Astrocyte of the spinal cord (primary cell): ENCODE results near the gene RAI14.

ENCODE experiments used
- DNase-seq: peaks from one replicate; pipeline ENCODE4 v3.0.0; 2011; ENCODE audit warnings: low read depth, low spot score
- H3K4me3 ChIP-seq: 2 replicates; pipeline ENCODE4 v1.5.1; 2011; ENCODE audit warnings: low read depth, mild to moderate bottlenecking, low read length, moderate library complexity
- in situ Hi-C: cut with HindIII; loops from 2 replicates; pipeline ENCODE4 v1.10.0; 2017; ENCODE audit warnings: low sequenced_read_pairs
- TF ChIP-seq, protein P1 (sequence below): IDR thresholded peaks from 2 replicates; pipeline ENCODE4 v1.5.1; 2012; ENCODE audit warnings: low read depth, mild to moderate bottlenecking, low read length, inconsistent platforms

The RAI14 gene

DNA sequence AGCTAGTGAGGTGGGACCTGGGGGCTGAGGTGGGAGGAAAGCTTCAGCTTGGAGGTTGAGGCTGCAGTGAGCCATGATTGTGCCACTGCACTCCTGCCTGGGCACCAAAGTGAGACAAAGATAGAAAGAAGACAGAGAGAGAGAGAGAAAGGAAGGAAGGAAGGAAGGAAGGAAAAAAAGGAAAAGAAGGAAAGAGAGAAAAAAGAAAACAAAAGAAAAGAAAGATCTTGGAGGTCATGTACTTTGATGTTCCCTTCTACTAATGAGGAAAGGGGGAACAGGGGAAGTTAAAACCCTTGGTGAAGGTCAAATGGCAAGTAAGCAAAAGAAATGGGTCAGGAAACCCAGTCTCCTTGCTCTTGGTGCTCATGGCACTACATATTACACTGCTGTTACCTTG is 2.4 kb upstream of the RAI14 start:
- TF ChIP-seq, protein P1, sequence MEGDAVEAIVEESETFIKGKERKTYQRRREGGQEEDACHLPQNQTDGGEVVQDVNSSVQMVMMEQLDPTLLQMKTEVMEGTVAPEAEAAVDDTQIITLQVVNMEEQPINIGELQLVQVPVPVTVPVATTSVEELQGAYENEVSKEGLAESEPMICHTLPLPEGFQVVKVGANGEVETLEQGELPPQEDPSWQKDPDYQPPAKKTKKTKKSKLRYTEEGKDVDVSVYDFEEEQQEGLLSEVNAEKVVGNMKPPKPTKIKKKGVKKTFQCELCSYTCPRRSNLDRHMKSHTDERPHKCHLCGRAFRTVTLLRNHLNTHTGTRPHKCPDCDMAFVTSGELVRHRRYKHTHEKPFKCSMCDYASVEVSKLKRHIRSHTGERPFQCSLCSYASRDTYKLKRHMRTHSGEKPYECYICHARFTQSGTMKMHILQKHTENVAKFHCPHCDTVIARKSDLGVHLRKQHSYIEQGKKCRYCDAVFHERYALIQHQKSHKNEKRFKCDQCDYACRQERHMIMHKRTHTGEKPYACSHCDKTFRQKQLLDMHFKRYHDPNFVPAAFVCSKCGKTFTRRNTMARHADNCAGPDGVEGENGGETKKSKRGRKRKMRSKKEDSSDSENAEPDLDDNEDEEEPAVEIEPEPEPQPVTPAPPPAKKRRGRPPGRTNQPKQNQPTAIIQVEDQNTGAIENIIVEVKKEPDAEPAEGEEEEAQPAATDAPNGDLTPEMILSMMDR, result no peak
- no peak for DNase-seq
- H3K4me3 ChIP-seq, result no peak overlapping the region
- in situ Hi-C loops, result no loop called here

DNA sequence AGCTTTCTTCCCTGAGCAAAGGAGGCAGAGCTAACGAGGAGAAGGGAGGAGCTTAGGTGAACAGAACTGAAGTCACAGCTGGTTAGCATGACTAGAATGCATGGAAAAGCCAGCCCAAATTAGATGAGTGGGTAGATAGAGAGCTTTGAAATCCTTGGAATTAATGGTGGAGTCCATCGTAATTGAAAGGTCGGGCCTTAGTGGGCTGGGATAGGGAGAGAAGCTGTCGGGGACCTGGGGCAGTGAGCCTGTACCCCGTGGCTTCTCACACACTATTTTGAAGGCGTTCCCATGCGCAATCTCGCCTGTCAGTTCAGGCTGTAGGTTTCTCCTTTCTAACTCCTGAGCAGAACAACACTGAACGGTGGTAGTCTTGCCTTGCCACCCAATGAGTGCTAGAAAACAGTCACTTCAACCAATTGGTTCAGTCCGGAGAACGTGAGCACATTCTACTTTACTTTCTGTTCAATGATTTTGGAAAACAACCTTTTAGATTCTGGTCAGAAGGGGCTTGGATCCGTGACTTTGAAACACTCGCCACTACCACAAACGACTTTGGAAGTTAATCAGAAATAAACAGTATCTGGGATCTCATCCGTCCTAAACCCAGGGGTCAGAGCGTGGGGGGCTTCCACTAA is 655 bp upstream of the RAI14 start:
- H3K4me3 ChIP-seq, result peak overlapping the region; percentile 93
- TF ChIP-seq, protein P1, result no peak
- DNase-seq, result peak; percentile 86
- in situ Hi-C loops, result no loop called here

DNA sequence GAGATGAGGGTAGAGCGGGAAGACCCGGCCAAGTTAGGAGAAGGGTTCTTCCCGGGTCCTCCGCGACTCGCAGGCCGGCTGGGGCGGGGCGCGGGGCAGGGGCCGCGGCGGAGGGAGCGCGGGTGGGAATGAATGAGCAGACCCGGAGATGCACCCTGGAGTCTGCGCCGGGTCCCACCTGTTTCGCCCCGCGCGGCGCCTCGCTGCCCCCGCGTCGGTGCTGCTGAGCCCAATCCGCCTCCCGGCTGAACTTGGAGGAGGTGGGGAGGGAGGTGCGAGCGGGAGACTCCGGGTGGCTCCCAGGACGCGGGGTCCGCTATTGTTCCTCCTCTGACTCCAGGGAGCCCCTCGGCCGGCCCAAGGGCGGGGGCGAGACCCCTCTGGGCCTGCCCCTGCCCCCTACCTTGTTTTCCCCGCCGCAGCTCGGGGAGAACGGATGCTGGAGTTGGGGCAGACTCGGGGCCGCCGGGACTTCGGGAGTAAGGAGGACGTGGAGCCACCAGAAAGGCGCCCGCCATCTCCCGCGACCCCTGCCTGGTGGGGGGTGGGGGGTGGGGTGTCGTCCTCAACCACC is 659 bp downstream of the RAI14 start:
- H3K4me3 ChIP-seq, result peak overlapping the region; percentile 93
- DNase-seq, result no peak
- in situ Hi-C loops, result no loop called here
- TF ChIP-seq, protein P1, result no peak

DNA sequence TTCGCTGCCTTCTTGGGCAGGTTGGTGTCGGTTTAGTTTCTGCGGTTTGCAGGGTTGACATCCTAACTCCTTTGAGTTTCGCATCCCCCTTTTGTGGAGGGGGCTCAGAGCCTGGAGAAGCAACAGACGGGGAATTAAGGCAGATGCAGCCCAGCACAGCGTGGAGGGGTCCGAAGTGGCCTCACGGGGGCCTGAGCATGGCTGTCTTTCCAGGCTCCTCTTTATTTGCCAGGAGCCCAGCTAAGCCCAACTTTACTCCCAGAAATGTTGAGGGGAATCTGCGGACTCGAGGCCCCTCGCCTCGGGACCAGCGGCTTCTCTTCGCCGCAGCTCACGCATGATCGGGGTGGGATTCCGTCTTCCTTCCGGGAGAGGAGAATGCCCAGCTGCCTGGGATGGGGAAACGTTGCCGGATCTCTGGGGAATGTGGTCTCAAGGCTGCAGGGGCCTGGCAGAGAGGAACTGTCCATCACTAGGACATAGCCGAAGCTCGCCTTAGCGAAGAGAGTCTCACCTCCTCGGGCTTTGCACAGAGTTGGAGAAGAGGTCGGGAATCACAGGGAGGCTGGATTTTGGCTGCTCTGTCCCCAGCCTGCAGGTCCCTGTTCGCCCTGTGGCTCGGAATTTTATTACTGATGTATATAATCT is 1.3 kb downstream of the RAI14 start:
- in situ Hi-C loops, result no loop called here
- peak; percentile 50 for DNase-seq
- TF ChIP-seq, protein P1, result no peak
- H3K4me3 ChIP-seq, result peak overlapping the region; percentile 93

DNA sequence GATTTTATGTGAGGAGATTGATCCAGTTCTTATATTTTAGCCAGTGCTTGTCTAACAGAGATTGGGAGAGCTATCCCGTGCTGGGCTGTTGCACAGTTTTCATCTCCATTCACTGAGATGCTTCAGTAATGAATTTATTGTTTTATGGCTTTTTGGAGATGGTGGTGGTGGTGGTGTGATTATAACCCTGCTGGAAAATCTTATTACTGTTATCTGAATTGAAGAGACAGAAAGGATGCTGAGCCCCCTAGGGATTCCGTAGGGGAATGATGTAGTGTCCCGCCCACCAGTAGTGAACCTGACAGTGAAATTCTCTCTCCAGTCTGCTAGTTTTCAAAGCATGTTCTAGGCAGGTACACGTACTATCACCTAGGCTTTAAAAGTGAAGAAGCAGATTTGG is 1.9 kb downstream of the RAI14 start:
- peak overlapping the region; percentile 93 for H3K4me3 ChIP-seq
- TF ChIP-seq, protein P1, result peak; percentile 31
- in situ Hi-C loops, result no loop called here
- peak; percentile 61 for DNase-seq

DNA sequence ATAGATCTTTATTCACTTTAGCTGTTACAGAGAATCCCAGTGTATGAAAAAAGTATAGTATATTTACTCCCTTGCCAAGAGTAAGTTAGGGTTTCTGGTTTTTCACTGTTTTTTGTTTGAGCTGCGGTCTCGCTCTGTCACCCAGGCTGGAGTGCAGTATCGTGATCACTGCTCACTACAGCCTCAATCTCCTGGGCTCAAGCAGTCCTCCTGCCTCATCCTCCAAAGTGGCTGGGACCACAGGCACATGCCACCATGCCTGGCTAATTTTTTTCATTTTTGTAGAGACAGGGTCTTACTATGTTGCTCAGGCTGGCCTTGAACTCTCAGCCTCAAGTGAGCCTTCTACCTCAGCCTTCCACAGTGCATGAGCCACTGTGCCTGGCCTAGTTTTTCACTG is 3.0 kb downstream of the RAI14 start:
- no peak for DNase-seq
- no peak overlapping the region for H3K4me3 ChIP-seq
- TF ChIP-seq, protein P1, result no peak
- in situ Hi-C loops, result no loop called here
